ENCODE data around the gene CXCL14. TPM values are rescaled to one million over a fixed set of nuclear protein-coding genes. Genes with fewer than 3 reads are reported as not detected.

The CXCL14 gene
- polyA plus RNA-seq, 1 experiment: not detected

GRCh38 chr5:135623186-135623715 lies 44.5 kb upstream of the CXCL14 start:
- CTCF ChIA-PET: no interaction called here

GRCh38 chr5:135615581-135616260 lies 36.9 kb upstream of the CXCL14 start:
- Histone ChIP-seq H3K27me3 (ENCODE audit: control insufficient read depth, insufficient read depth, low read length) (no peaks in the 10 kb centered on the region), H3K27ac (ENCODE audit: low read depth, low read length) (no peak overlapping the region), H3K9me3 (ENCODE audit: control insufficient read depth, insufficient read depth, low read length) (no peaks in the 10 kb centered on the region), H3K4me3 (ENCODE audit: low read depth, low read length) (no peak overlapping the region)
- ChIA-PET CTCF (no interaction called here), POLR2A (no interaction called here)
- no peak for TF ChIP-seq CTCF (IDR thresholded peaks at IDR 0.05; ENCODE audit: low read depth, low read length)
- DNase-seq (ENCODE audit: low read depth, low spot score): no peak

More at GRCh38 chr5:135623186-135623715, 44.5 kb upstream of the CXCL14 start:
- Histone ChIP-seq H3K27ac (ENCODE audit: low read depth, low read length) (no peak overlapping the region), H3K9me3 (ENCODE audit: control insufficient read depth, insufficient read depth, low read length) (no peaks in the 10 kb centered on the region), H3K4me3 (ENCODE audit: low read depth, low read length) (no peak overlapping the region), H3K27me3 (ENCODE audit: control insufficient read depth, insufficient read depth, low read length) (no peaks in the 10 kb centered on the region)
- POLR2A ChIA-PET: no interaction called here
- no peak for TF ChIP-seq CTCF (IDR thresholded peaks at IDR 0.05; ENCODE audit: low read depth, low read length)
- DNase-seq (ENCODE audit: low read depth, low spot score): no peak

- Histone ChIP-seq H3K4me3 (ENCODE audit: low read depth, low read length) (no peak overlapping the region), H3K9me3 (ENCODE audit: control insufficient read depth, insufficient read depth, low read length) (no peaks in the 10 kb centered on the region), H3K27ac (ENCODE audit: low read depth, low read length) (no peak overlapping the region), H3K27me3 (ENCODE audit: control insufficient read depth, insufficient read depth, low read length) (no peaks in the 10 kb centered on the region)
- ChIA-PET CTCF (no interaction called here), POLR2A (no interaction called here)
- DNase-seq (ENCODE audit: low read depth, low spot score): no peak
- no peak for TF ChIP-seq CTCF (IDR thresholded peaks at IDR 0.05; ENCODE audit: low read depth, low read length)
Measured at GRCh38 chr5:135615171-135615570, 36.4 kb upstream of the CXCL14 start.

- H3K27me3 ChIP-seq (ENCODE audit: control insufficient read depth, insufficient read depth, low read length): peaks cover 3% of the 10 kb centered on the region
- POLR2A ChIA-PET: no interaction called here
- no peaks in the 10 kb centered on the region for H3K9me3 ChIP-seq (ENCODE audit: control insufficient read depth, insufficient read depth, low read length)
- no peak for DNase-seq (ENCODE audit: low read depth, low spot score)
- CTCF ChIA-PET: no interaction called here
- no peak overlapping the region for H3K27ac ChIP-seq (ENCODE audit: low read depth, low read length)
- H3K4me3 ChIP-seq (ENCODE audit: low read depth, low read length): no peak overlapping the region
- TF ChIP-seq CTCF (IDR thresholded peaks at IDR 0.05; ENCODE audit: low read depth, low read length): no peak
Measured at GRCh38 chr5:135609981-135610380, 31.2 kb upstream of the CXCL14 start.

GRCh38 chr5:135608761-135609443 lies 30.1 kb upstream of the CXCL14 start:
- no peak overlapping the region for H3K27ac ChIP-seq (ENCODE audit: low read depth, low read length)
- peaks cover 3% of the 10 kb centered on the region for H3K27me3 ChIP-seq (ENCODE audit: control insufficient read depth, insufficient read depth, low read length)
- TF ChIP-seq CTCF (IDR thresholded peaks at IDR 0.05; ENCODE audit: low read depth, low read length): no peak
- H3K4me3 ChIP-seq (ENCODE audit: low read depth, low read length): no peak overlapping the region
- CTCF ChIA-PET: no interaction called here
- POLR2A ChIA-PET: no interaction called here
- DNase-seq (ENCODE audit: low read depth, low spot score): no peak
- no peaks in the 10 kb centered on the region for H3K9me3 ChIP-seq (ENCODE audit: control insufficient read depth, insufficient read depth, low read length)

Measured in AG04450 (cell line).